IPS-15b (cell line): ENCODE measurements around the gene KRT15.

Source experiments
- H3K27me3 ChIP-seq: one replicate; pipeline ENCODE4 v1.6.1; 2013; ENCODE audit warnings: low read length; ENCODE audit not compliant: control insufficient read depth, insufficient read depth
- H3K36me3 ChIP-seq: one replicate; pipeline ENCODE4 v1.6.1; 2013; ENCODE audit warnings: low read length; ENCODE audit not compliant: control insufficient read depth, insufficient read depth
- H3K4me1 ChIP-seq: one replicate; pipeline ENCODE4 v1.6.1; 2013; ENCODE audit warnings: mild to moderate bottlenecking, low read length; ENCODE audit not compliant: control insufficient read depth, insufficient read depth
- H3K4me3 ChIP-seq: one replicate; pipeline ENCODE4 v1.5.1; 2013; ENCODE audit warnings: low read depth, low read length
- H3K9ac ChIP-seq: one replicate; pipeline ENCODE4 v1.6.1; 2013; ENCODE audit warnings: low read depth, mild to moderate bottlenecking, low read length
- H3K9me3 ChIP-seq: one replicate; pipeline ENCODE4 v1.6.1; 2013; ENCODE audit warnings: mild to moderate bottlenecking, low read length; ENCODE audit not compliant: control insufficient read depth, insufficient read depth

The KRT15 gene

DNA sequence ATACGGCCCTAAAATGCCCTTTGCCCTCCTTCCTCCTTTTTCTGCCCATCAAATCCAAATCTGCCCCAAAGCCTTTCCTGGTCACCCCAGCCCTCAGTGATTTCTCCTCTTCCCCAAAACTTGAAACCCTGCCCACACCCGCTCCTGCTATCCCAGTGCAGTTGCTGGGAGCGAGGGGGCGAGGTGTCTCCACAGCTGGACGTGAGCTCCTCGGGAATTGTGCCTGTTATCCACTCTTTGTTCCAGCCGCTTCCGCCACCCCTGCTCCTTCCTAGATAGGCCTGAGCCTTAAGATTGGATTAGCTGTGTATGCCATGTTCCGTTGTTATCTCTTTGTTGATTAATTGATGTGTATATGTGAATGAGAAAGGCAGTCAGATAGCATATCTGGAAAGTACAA, 35.2 kb downstream of the KRT15 start:
- no peaks in the 10 kb centered on the region for H3K9me3 ChIP-seq

DNA sequence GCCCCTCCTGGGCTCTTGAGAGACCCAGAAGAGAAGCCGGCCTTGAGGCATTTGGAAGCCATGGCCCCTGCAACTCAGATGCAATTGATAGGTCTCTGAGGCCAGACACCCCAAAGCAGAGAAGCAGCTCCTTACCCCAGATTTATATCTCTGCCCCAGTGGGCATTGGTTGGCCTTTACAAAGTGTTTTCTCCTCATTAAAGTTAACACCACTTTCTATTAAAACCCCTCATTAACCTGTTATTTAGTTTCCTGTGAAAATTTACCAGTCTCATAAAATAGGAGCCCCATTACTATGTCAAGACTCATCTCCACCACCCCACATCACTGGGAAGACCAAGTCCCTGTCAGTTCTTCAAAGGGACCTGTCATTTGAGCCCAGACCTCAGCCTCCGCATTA, 37.7 kb downstream of the KRT15 start, which contains the start of gene KRT35:
Gene KRT35, minus strand, starts transcription at position 116 of the 400 bp plus-strand sequence. Its CDS starts 54 bp downstream, at position 62.
- Histone ChIP-seq H3K36me3 (no peaks in the 10 kb centered on the region), H3K9ac (no peak within 1 kb of the TSS), H3K27me3 (no peaks in the 10 kb centered on the region), H3K4me3 (no peak within 1 kb of the TSS), H3K9me3 (no peaks in the 10 kb centered on the region), H3K4me1 (no peaks in the 10 kb centered on the region)

More for the DNA sequence above, 35.2 kb downstream of the KRT15 start:
- Histone ChIP-seq H3K9ac (no peak overlapping the region), H3K4me3 (no peak overlapping the region), H3K27me3 (peaks cover 5% of the 10 kb centered on the region), H3K36me3 (no peaks in the 10 kb centered on the region), H3K4me1 (no peaks in the 10 kb centered on the region)

DNA sequence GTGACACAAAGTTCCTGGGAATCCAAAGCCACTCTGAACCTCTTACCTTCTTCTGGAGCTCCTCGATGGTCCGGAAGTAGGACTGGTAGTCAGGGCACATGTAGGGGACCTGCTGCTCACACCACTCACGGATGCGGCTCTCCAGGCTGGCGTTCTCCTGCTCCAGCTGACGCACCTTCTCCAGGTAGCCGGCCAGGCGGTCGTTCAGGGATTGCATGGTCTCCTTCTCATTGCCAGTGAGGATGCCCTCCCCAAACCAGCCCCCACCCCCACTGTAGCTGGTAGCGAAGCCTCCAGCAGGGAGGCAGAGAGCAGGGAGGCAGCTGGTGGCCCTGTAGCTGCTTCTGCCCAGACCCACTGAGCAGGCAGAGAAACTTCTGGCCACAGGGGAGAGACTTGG, 38.1 kb downstream of the KRT15 start:
- H3K27me3 ChIP-seq, result no peaks in the 10 kb centered on the region

DNA sequence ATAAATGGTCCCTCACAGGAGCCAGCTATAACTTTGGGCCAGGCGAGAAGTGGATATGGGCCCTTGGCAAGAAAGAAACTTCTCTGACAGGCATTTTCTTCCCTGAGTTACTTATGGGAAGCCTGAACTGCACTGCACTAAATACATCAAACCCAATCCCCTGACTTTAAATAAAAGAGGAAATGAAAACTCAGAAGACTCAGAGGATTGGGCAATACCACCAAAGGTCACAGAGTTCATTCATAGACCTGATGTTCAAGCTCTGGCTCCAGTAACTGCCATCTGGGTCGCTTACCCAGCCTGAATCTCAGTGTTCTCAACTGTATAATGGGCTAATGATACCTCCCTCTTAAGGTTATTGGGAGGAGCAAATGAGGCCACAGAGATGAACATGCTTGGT, 38.6 kb downstream of the KRT15 start:
- Histone ChIP-seq H3K36me3 (no peaks in the 10 kb centered on the region), H3K4me1 (no peaks in the 10 kb centered on the region), H3K9ac (no peak overlapping the region), H3K9me3 (no peaks in the 10 kb centered on the region), H3K4me3 (no peak overlapping the region), H3K27me3 (no peaks in the 10 kb centered on the region)

More for the DNA sequence above, 38.1 kb downstream of the KRT15 start:
- H3K9ac ChIP-seq, result no peak overlapping the region
- H3K4me1 ChIP-seq, result no peaks in the 10 kb centered on the region
- H3K4me3 ChIP-seq, result no peak overlapping the region
- H3K9me3 ChIP-seq, result no peaks in the 10 kb centered on the region
- H3K36me3 ChIP-seq, result no peaks in the 10 kb centered on the region

DNA sequence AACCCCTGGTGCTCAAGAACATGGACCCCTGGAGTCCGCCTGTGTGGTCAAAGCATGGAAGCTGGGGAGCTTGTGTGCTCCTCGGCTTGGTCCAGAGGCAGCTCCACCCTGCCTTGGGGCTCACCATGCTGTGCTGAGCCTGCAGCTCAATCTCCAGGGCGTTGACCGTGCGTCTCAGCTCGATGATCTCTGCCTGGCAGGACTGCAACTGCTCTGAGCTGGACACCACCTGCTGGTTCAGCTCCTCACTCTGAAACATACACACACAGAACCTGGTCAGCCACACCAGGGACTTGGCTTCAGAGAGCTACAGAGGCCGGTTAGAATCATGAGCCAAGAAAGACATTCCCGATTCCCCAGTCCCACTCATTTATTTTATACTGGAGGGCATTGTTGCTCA, 40.5 kb downstream of the KRT15 start:
- no peaks in the 10 kb centered on the region for H3K4me1 ChIP-seq
- no peaks in the 10 kb centered on the region for H3K36me3 ChIP-seq
- H3K27me3 ChIP-seq, result no peaks in the 10 kb centered on the region
- H3K9ac ChIP-seq, result no peak overlapping the region
- H3K9me3 ChIP-seq, result no peaks in the 10 kb centered on the region
- H3K4me3 ChIP-seq, result no peak overlapping the region

DNA sequence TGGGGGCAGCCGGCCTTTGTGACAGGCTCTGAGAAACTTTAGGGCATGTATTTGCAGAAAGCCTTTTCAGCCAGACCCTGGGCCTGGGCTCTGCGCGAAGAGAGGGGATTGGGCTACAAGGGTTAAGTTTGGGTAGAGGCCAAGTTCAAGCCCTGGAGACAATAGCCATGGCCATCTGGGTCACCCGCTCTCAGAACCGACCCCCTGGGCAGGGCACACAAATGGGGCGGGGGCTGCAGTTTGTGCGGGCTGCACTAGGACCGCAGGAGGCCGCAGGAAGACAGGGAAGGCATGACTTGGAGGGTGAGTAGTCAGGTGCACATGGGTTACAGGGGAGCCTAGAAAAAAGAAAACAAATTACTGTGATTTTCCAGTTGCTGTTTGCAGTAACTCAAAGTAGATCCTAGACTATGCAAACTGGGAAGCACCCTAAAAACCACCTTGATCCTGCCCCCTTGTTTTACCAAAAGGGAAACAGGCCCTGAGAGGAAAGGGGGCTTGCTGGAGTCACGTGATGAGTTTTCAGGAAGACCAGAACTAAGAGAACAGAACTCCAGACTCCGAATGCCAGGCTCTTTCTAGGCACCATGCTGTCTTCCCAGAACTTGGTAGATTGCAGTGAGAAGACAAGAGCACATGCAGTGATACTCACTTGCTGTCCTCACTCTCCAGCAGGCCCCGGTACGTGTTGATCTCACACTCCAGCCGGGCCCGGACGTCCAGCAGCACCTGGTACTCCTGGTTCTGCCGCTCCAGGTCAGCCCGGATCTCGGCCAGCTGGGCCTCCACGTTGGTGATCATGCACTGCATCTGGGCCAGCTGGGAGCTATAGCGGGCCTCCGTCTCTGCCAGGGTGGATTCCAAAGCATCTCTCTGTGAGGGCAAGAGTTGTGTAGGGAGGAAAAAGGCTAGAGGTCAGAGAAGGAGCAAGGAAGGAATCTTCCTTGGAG, 41.5 kb downstream of the KRT15 start:
- H3K27me3 ChIP-seq, result no peaks in the 10 kb centered on the region
- no peak overlapping the region for H3K4me3 ChIP-seq
- H3K9ac ChIP-seq, result no peak overlapping the region
- no peaks in the 10 kb centered on the region for H3K4me1 ChIP-seq
- no peaks in the 10 kb centered on the region for H3K9me3 ChIP-seq
- no peaks in the 10 kb centered on the region for H3K36me3 ChIP-seq

DNA sequence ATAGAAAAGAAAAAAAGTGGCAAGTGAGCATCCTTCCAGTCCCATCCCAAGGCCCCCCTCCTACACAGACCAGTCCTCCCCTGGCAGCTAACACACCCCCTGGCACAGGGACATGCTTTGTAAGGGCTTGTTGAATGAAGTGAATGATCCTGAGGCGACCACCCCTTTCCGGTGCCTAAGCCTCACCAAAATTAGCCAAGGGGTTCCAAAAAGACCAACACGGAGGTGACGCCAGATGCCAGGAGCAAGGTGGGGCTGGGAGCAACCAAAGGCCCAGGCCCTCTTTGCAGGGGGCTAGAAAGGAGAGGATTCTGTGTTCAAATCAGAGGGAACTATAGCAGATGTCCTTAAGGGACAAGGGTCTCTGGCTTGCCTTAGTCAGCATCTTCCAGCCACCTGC, 43.3 kb downstream of the KRT15 start:
- Histone ChIP-seq H3K27me3 (no peaks in the 10 kb centered on the region), H3K4me1 (no peaks in the 10 kb centered on the region)

DNA sequence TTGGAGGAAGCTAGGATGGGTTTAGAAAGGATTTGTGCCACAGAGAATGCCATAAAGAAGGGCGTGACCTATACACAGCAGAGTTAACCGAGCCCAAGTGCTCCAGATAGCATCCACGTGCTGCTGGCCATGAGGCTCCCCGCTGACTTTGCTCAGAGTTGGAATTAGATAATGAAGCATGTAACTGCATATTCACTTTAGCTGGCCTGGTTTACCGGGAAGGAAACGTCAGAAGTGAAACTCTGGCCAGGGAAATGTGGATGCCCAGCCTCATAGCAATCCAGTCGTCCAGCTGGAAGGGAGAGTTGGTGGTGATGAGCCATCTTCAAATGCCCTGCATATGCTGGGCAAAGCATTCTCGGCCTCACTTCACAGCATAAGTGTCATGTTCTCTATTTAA, 43.8 kb downstream of the KRT15 start:
- Histone ChIP-seq H3K4me3 (no peak overlapping the region), H3K4me1 (no peaks in the 10 kb centered on the region), H3K36me3 (no peaks in the 10 kb centered on the region), H3K9ac (no peak overlapping the region), H3K27me3 (no peaks in the 10 kb centered on the region), H3K9me3 (no peaks in the 10 kb centered on the region)

More for the DNA sequence above, 43.3 kb downstream of the KRT15 start:
- Histone ChIP-seq H3K9ac (no peak overlapping the region), H3K36me3 (no peaks in the 10 kb centered on the region), H3K4me3 (no peak overlapping the region), H3K9me3 (no peaks in the 10 kb centered on the region)

DNA sequence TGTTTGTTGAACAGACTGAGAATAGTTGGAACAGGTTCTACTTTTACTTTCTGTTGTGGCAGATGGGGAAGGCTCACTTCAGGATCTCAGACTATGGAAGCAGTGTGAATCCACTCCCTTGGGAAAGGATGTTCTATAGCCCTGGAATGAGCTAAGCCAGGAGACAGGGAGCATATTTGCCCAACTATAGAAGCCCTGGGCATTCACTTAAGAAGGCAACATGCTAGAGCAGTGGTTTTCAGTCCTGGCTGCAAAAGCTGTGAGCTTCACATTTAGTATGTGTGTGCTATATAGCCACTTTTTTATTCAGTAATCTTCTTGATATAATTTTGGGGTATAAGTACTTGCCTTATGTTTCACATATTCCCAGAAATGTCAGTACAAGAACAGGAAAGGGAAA, 50.3 kb downstream of the KRT15 start:
- no peaks in the 10 kb centered on the region for H3K4me1 ChIP-seq

DNA sequence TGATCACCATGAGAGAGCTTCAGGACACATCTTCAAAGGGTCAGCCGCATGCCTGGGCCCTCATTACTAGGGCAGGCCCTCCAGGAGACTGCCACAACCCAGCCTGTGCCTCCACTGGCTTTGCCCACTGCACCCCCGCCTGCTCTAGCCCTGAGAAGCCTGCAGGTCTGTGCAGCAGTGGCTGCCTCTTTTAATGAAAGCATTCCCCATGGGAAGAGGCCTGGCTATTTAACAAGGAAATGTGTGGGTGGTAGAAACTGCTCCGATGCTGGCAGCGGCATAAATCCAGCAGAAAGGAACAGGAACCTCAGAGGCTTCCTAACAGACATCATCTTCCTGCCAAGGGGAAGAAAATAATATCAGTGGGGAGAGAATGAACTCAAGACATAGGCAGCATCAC, 51.1 kb downstream of the KRT15 start:
- Histone ChIP-seq H3K9ac (no peak overlapping the region), H3K4me3 (no peak overlapping the region), H3K36me3 (no peaks in the 10 kb centered on the region), H3K9me3 (no peaks in the 10 kb centered on the region), H3K27me3 (no peaks in the 10 kb centered on the region), H3K4me1 (no peaks in the 10 kb centered on the region)

More for the DNA sequence above, 50.3 kb downstream of the KRT15 start:
- H3K9me3 ChIP-seq, result no peaks in the 10 kb centered on the region
- no peaks in the 10 kb centered on the region for H3K36me3 ChIP-seq
- no peak overlapping the region for H3K4me3 ChIP-seq
- no peak overlapping the region for H3K9ac ChIP-seq
- no peaks in the 10 kb centered on the region for H3K27me3 ChIP-seq

DNA sequence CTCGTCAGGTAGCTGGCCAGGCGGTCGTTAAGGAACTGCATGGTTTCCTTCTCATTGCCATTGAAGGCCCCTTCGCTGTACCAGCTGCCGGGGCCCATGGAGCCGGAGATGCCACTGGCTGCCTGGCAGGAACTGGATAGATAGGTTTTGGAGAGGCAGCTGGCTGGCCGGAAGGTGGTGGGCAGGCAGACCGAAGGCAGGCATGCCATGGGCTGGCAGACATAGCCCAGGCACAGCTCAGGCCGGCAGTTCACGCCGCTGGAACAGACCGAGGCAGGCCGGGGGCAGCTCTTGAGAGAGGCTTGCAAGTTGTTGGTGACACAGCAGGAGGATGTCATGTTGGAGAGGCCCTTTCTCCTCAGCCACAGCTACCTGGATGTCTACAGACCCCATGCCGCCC, 51.7 kb downstream of the KRT15 start, which contains the start of gene KRT32:
Gene KRT32, minus strand, starts transcription at position 399 of the 400 bp plus-strand sequence. Its CDS starts 61 bp downstream, at position 338.
- H3K36me3 ChIP-seq, result no peaks in the 10 kb centered on the region
- no peak within 1 kb of the TSS for H3K4me3 ChIP-seq
- no peak within 1 kb of the TSS for H3K9ac ChIP-seq
- H3K4me1 ChIP-seq, result no peaks in the 10 kb centered on the region
- H3K9me3 ChIP-seq, result no peaks in the 10 kb centered on the region
- no peaks in the 10 kb centered on the region for H3K27me3 ChIP-seq

DNA sequence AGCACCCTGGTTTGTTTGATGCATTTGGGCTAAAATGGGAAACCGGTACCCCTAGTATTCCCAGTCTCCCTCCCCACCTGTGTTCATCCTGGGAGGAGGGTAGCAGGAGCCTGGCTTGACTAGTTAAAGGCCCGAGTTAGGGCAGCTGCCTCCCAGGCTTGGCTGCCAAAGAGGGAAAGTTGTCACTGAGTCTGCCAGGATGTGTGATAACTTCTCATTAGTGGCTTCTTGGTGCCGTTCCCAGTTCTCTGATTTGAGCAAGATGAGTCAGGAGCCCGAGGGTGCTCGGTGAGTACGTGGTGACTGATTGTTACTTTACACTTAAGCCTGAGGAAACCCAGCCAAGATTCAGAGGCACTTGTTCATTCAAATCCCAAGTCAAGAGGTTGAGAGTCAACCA, 54.0 kb downstream of the KRT15 start:
- no peaks in the 10 kb centered on the region for H3K27me3 ChIP-seq
- H3K9ac ChIP-seq, result no peak overlapping the region
- no peak overlapping the region for H3K4me3 ChIP-seq
- no peaks in the 10 kb centered on the region for H3K4me1 ChIP-seq
- H3K9me3 ChIP-seq, result no peaks in the 10 kb centered on the region
- no peaks in the 10 kb centered on the region for H3K36me3 ChIP-seq
